H9 (cell line): ENCODE results near the gene SYT3. TPM values are rescaled to one million over a fixed set of nuclear protein-coding genes. Genes with fewer than 3 reads are reported as not detected.
A peak's percentile ranks its signal among the peaks of the same experiment; 100 is the strongest.

Source experiments
- DNase-seq: peaks from one replicate; pipeline ENCODE4 v3.0.0-alpha.2; 2017
- H2AFZ ChIP-seq: one replicate; pipeline ENCODE4 v1.6.1; 2013; ENCODE audit warnings: mild to moderate bottlenecking, low read length, control low read depth, moderate library complexity
- H2AK5ac ChIP-seq: 2 replicates; pipeline ENCODE4 v1.6.1; 2013; ENCODE audit warnings: low read length, control low read depth, mixed read lengths; ENCODE audit not compliant: insufficient read length
- H2BK120ac ChIP-seq: one replicate; pipeline ENCODE4 v1.6.1; 2013; ENCODE audit warnings: low read depth, mild to moderate bottlenecking, low read length, control low read depth, inconsistent platforms; ENCODE audit not compliant: poor library complexity, severe bottlenecking
- H2BK12ac ChIP-seq: 2 replicates; pipeline ENCODE4 v1.6.1; 2013; ENCODE audit warnings: low read length, control low read depth, mixed read lengths, low read depth; ENCODE audit not compliant: insufficient read length
- H2BK15ac ChIP-seq: 2 replicates; pipeline ENCODE4 v1.6.1; 2013; ENCODE audit warnings: low read depth, low read length, control low read depth
- H2BK20ac ChIP-seq: one replicate; pipeline ENCODE4 v1.6.1; 2013; ENCODE audit warnings: low read depth, mild to moderate bottlenecking, low read length, control low read depth, inconsistent platforms; ENCODE audit not compliant: poor library complexity, severe bottlenecking
- H2BK5ac ChIP-seq: 2 replicates; pipeline ENCODE4 v1.6.1; 2013; ENCODE audit warnings: low read length, control low read depth, mixed read lengths; ENCODE audit not compliant: insufficient read length
- H3K14ac ChIP-seq: 2 replicates; pipeline ENCODE4 v1.6.1; 2013; ENCODE audit warnings: low read length, control low read depth; ENCODE audit not compliant: insufficient read depth
- H3K18ac ChIP-seq: 2 replicates; pipeline ENCODE4 v1.6.1; 2013; ENCODE audit warnings: low read depth, mild to moderate bottlenecking, mixed read lengths, low read length, control low read depth; ENCODE audit not compliant: insufficient read length
- H3K23ac ChIP-seq: 2 replicates; pipeline ENCODE4 v1.6.1; 2013; ENCODE audit warnings: low read length, control low read depth, mixed read lengths, low read depth; ENCODE audit not compliant: insufficient read length
- H3K23me2 ChIP-seq: 2 replicates; pipeline ENCODE4 v1.6.1; 2013; ENCODE audit warnings: low read depth, mild to moderate bottlenecking, mixed read lengths, low read length, control low read depth; ENCODE audit not compliant: insufficient read length, poor library complexity, severe bottlenecking
- H3K27ac ChIP-seq: 2 replicates; pipeline ENCODE4 v1.5.1; 2013; ENCODE audit warnings: low read length, control low read depth, mixed read lengths, low read depth; ENCODE audit not compliant: insufficient read length
- H3K27me3 ChIP-seq: 2 replicates; pipeline ENCODE4 v1.6.1; 2013; ENCODE audit warnings: low read length, control low read depth, inconsistent platforms; ENCODE audit not compliant: insufficient read depth
- H3K4ac ChIP-seq: 2 replicates; pipeline ENCODE4 v1.6.1; 2013; ENCODE audit warnings: low read depth, mild to moderate bottlenecking, control low read depth, inconsistent platforms, low read length, moderate library complexity
- H3K4me1 ChIP-seq: 2 replicates; pipeline ENCODE4 v1.6.1; 2013; ENCODE audit warnings: low read length, control low read depth, inconsistent platforms; ENCODE audit not compliant: insufficient read depth
- H3K4me2 ChIP-seq: 2 replicates; pipeline ENCODE4 v1.6.1; 2013; ENCODE audit warnings: low read length, control low read depth, mixed read lengths; ENCODE audit not compliant: insufficient read length, insufficient read depth
- H3K56ac ChIP-seq: 2 replicates; pipeline ENCODE4 v1.6.1; 2013; ENCODE audit warnings: low read depth, mild to moderate bottlenecking, mixed read lengths, low read length, control low read depth; ENCODE audit not compliant: insufficient read length
- H3K79me1 ChIP-seq: 2 replicates; pipeline ENCODE4 v1.6.1; 2013; ENCODE audit warnings: low read depth, mild to moderate bottlenecking, moderate library complexity, low read length, control low read depth, inconsistent platforms; ENCODE audit not compliant: insufficient read depth, poor library complexity, severe bottlenecking
- H3K79me2 ChIP-seq: 2 replicates; pipeline ENCODE4 v1.6.1; 2013; ENCODE audit warnings: low read length, control low read depth, inconsistent platforms; ENCODE audit not compliant: insufficient read depth
- H3K9ac ChIP-seq: 2 replicates; pipeline ENCODE4 v1.6.1; 2013; ENCODE audit warnings: low read length, control low read depth, mixed read lengths; ENCODE audit not compliant: insufficient read length; ENCODE audit errors: extremely low read depth
- H3K9me3 ChIP-seq: one replicate; pipeline ENCODE4 v1.6.1; 2013; ENCODE audit warnings: low read depth, low read length, inconsistent platforms; ENCODE audit not compliant: control insufficient read depth
- H3T11ph ChIP-seq: one replicate; pipeline ENCODE4 v1.6.1; 2013; ENCODE audit warnings: mild to moderate bottlenecking, low read length, control low read depth, inconsistent platforms
- H4K20me1 ChIP-seq: one replicate; pipeline ENCODE4 v1.6.1; 2013; ENCODE audit not compliant: control insufficient read depth, insufficient read length, insufficient read depth
- H4K5ac ChIP-seq: 2 replicates; pipeline ENCODE4 v1.6.1; 2013; ENCODE audit warnings: low read depth, mild to moderate bottlenecking, mixed read lengths, low read length, control low read depth; ENCODE audit not compliant: insufficient read length
- H4K8ac ChIP-seq: replicated peaks from 2 replicates; pipeline ENCODE4 v1.6.1; 2013; ENCODE audit warnings: low read length, control low read depth, mixed read lengths, low read depth; ENCODE audit not compliant: insufficient read length
- H4K91ac ChIP-seq: 2 replicates; pipeline ENCODE4 v1.6.1; 2013; ENCODE audit warnings: low read depth, mild to moderate bottlenecking, moderate library complexity, mixed read lengths, low read length, control low read depth; ENCODE audit not compliant: insufficient read length
- H3K27ac Mint-ChIP-seq, 3 experiments: 2 replicates in 2 of 3; 3 replicates in 1 of 3; pipeline ENCODE4 v1.8.0; 2020 to 2021; ENCODE audit warnings: mixed read lengths in 3 of 3, mild to moderate bottlenecking in 1 of 3, moderate library complexity in 1 of 3
- H3K27me3 Mint-ChIP-seq: 2 replicates; pipeline ENCODE4 v1.8.0; 2021; ENCODE audit warnings: low read depth, mild to moderate bottlenecking, moderate library complexity, mixed read lengths
- H3K36me3 Mint-ChIP-seq, 3 experiments: 2 replicates in 2 of 3; 3 replicates in 1 of 3; pipeline ENCODE4 v1.8.0; 2020 to 2021; ENCODE audit warnings: low read depth in 3 of 3, mixed read lengths in 3 of 3; ENCODE audit not compliant: insufficient read depth in 1 of 3
- H3K4me1 Mint-ChIP-seq, 2 experiments: 2 replicates each; pipeline ENCODE4 v1.8.0; 2020; ENCODE audit warnings: mixed read lengths in 2 of 2
- H3K4me3 Mint-ChIP-seq, 2 experiments: 2 replicates in 1 of 2; 3 replicates in 1 of 2; pipeline ENCODE4 v1.8.0; 2020 to 2021; ENCODE audit warnings: mild to moderate bottlenecking in 2 of 2, mixed read lengths in 2 of 2, moderate library complexity in 1 of 2
- H3K9me3 Mint-ChIP-seq, 2 experiments: 2 replicates in 1 of 2; 3 replicates in 1 of 2; pipeline ENCODE4 v1.8.0; 2020; ENCODE audit warnings: mild to moderate bottlenecking in 2 of 2, mixed read lengths in 2 of 2, moderate library complexity in 1 of 2
- WGBS: extraction: QIAGEN DNeasy Blood & Tissue Kit; methylation state at CpG from one replicate; pipeline ENCODE4 v1.1.7; 2013; ENCODE audit warnings: missing lambda C conversion rate, low lambda C conversion rate, mixed read lengths; ENCODE audit not compliant: insufficient read length; ENCODE audit errors: extremely low coverage; 5-methylcytosine and 5-hydroxymethylcytosine counted together
- total RNA-seq: library from RNA; stranded (reverse); gene quantifications from 2 replicates; pipeline ENCODE4 v1.2.1, GENCODE V29; 2021
- TF ChIP-seq, protein P1 (sequence below): fragments of 200-600 bp; sonication (generic); conservative IDR thresholded peaks from 3 replicates; pipeline ENCODE4 v1.8.0; 2021; ENCODE audit warnings: antibody characterized with exemption, mild to moderate bottlenecking

SYT3 gene
- total RNA-seq, 1 experiment from 2014 or later: 3.1 TPM

GRCh38 chr19:50677636-50678035 is 38.0 kb upstream of the SYT3 start:
- Histone ChIP-seq H3K4ac (no peak overlapping the region), H3K9ac (no peak overlapping the region), H2BK15ac (no peak overlapping the region), H2AFZ (no peak overlapping the region), H4K8ac (no peak overlapping the region), H2BK5ac (no peak overlapping the region), H3K79me1 (no peaks in the 10 kb centered on the region), H3K14ac (no peak overlapping the region), H2AK5ac (no peak overlapping the region), H3K4me1 (peaks cover 15% of the 10 kb centered on the region; the same call in 1 of the 2 replicates), H3K79me2 (no peaks in the 10 kb centered on the region), H4K20me1 (no peaks in the 10 kb centered on the region), H3K23me2 (peaks cover 3% of the 10 kb centered on the region), H3K23ac (no peak overlapping the region), H2BK120ac (no peak overlapping the region), H2BK20ac (no peak overlapping the region), H2BK12ac (no peak overlapping the region), H4K5ac (no peak overlapping the region), H3K18ac (no peak overlapping the region), H4K91ac (no peak overlapping the region), H3K27ac (no peak overlapping the region), H3K27me3 (peaks cover 8% of the 10 kb centered on the region; the same call in 1 of the 2 replicates), H3T11ph (no peak overlapping the region), H3K4me2 (peak overlapping the region; percentile 34), H3K9me3 (no peaks in the 10 kb centered on the region), H3K56ac (no peak overlapping the region)
- Mint-ChIP-seq H3K27ac (no peak overlapping the region; a peak in 1 of 7 replicates), H3K27me3 (peaks cover 86% of the 10 kb centered on the region), H3K9me3 (peaks cover 3 to 15% of the 10 kb centered on the region in 2 experiments; a peak in 3 of 5 replicates), H3K4me3 (peak overlapping the region in 1 of 2 experiments; percentile 12; a peak in 1 of 5 replicates), H3K4me1 (peaks cover 20 to 32% of the 10 kb centered on the region in 2 experiments), H3K36me3 (peaks cover 0 to 2% (median 0%) of the 10 kb centered on the region in 3 experiments; a peak in 1 of 7 replicates)
- TF ChIP-seq, protein P1, sequence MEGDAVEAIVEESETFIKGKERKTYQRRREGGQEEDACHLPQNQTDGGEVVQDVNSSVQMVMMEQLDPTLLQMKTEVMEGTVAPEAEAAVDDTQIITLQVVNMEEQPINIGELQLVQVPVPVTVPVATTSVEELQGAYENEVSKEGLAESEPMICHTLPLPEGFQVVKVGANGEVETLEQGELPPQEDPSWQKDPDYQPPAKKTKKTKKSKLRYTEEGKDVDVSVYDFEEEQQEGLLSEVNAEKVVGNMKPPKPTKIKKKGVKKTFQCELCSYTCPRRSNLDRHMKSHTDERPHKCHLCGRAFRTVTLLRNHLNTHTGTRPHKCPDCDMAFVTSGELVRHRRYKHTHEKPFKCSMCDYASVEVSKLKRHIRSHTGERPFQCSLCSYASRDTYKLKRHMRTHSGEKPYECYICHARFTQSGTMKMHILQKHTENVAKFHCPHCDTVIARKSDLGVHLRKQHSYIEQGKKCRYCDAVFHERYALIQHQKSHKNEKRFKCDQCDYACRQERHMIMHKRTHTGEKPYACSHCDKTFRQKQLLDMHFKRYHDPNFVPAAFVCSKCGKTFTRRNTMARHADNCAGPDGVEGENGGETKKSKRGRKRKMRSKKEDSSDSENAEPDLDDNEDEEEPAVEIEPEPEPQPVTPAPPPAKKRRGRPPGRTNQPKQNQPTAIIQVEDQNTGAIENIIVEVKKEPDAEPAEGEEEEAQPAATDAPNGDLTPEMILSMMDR: no peak
- WGBS: no CpG with 5 or more reads among the region's 5 CpGs
- DNase-seq: peak; percentile 50
